Hematopoietic multipotent progenitor cell treated with erythropoietin and hydrocortisone succinate and interleukin-3 and kit ligand, for 4 days (in vitro differentiated cells): ENCODE data around the gene CSAD.
A peak's percentile ranks its signal among the peaks of the same experiment; 100 is the strongest.

Source experiments
- DNase-seq: peaks from one replicate; pipeline ENCODE4 v3.0.0-alpha.2; 2015

Gene CSAD, protein sequence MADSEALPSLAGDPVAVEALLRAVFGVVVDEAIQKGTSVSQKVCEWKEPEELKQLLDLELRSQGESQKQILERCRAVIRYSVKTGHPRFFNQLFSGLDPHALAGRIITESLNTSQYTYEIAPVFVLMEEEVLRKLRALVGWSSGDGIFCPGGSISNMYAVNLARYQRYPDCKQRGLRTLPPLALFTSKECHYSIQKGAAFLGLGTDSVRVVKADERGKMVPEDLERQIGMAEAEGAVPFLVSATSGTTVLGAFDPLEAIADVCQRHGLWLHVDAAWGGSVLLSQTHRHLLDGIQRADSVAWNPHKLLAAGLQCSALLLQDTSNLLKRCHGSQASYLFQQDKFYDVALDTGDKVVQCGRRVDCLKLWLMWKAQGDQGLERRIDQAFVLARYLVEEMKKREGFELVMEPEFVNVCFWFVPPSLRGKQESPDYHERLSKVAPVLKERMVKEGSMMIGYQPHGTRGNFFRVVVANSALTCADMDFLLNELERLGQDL

DNA sequence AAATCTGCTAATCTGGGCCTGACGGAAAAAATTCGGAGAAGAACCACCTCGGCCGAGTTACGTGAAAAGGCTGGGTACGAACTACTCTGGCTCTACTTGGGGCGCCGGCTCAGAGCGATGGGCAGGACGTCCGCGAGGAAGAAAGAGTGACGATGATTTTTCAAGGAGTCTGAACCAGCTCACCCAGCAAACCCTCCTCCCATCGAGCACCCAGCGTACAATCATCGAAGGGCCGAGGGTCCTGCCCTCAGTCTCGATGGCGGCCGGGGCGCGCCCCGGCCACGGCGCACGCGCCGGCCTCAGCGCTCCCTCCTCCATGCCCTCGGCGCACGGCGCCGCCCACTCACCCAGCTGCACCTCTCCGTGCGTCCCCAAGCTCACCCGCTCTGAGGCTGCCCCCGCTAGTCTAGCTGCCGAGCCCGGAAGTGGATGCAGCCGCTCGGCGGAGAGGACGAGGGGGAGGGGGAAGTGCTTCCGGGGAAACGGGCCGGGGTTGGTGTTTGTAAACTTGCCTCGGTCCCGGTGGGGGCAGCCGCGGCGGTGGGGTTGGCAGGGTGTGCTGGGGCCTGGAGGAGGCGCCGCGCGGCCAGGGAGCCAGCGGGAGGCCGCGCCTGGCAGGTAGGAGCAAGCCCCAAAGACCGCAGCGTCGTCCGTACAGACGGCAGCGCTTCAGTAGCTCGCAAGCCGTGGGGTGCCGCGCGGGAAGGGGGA lies at the start of gene CSAD, which contains the start of gene ZNF740:
Gene CSAD (minus strand): TSS at position 706 of the 711 bp plus-strand sequence. CDS start 7,455 bp downstream, outside the sequence.
Gene ZNF740 (plus strand): TSS at position 503 of the 711 bp plus-strand sequence. CDS start 1,262 bp downstream, outside the sequence.
- peak; percentile 99 for DNase-seq

DNA sequence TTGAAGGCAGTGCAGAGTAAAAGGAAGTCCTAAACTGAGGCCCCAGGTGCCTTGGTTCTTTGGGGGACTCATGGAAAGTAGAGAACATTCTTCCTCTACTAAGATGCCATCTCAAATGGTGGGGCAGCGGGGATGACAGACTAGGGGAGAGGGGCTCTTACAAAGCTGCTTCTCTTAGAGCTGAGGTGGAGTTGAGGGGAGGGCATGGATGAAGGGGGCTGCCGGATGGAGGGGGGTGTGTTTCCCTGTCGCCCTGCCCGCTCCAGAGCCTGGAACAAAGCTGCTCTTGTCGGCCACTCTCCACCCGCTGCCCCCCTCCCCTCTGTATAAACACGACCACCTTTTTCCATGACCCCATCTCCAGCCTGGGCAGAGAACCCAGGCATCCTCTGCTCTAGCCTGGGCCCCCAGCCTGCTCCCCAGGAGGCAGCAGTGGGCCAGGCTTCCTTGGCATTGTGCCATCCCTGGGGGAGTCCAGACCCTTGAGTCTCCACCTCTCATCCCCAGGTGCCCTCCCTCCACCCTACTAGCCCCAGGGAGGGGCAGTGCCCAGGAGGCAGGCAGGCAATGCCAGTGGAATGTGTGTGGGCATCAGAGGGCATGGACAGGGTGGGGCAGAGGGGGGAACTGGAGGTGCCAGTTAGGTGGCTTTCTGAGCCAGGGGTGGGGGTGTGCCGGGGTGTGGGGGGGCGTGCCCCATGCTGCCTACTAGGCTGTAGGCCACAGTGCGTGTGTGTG lies 49.6 kb upstream of the CSAD start:
- DNase-seq: no peak

DNA sequence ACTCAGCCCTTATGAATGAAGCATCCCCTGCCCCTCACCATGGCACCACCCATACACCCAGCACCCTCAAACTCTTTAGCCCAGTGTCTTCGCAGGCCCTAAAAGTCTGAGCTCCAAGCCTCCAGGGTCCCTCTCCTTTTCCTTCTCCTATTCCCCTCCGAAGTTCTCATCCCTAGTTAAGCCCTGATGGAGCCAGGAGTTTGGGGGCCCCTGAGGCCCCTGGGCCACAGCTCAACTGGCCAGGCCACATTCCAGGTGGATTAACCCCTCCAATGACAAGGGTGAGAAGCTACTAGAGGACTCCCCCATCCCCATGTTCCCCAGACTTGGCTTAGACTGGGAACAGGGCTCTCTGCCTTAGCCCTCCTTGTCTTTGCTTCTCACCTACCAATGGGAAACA lies 48.7 kb upstream of the CSAD start:
- no peak for DNase-seq

DNA sequence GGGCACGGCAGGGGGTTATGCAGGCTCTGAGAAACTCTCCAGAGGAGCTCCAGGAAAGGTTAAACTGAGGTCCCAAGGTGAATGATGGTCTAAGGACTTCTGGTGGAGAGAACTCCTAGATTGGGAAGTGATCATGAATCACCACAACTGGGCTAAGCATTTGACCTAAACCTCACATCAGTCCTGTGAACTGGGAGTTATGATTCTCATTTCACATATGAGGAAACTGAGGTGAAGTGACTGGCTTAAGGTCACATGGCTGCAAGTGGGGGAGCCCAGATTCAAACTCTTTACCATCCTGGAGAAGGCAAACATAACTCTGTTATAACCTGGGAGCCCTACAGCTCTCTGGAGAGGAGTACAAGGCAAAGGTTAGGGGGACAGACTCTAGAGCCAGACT lies 47.1 kb upstream of the CSAD start:
- DNase-seq: no peak

DNA sequence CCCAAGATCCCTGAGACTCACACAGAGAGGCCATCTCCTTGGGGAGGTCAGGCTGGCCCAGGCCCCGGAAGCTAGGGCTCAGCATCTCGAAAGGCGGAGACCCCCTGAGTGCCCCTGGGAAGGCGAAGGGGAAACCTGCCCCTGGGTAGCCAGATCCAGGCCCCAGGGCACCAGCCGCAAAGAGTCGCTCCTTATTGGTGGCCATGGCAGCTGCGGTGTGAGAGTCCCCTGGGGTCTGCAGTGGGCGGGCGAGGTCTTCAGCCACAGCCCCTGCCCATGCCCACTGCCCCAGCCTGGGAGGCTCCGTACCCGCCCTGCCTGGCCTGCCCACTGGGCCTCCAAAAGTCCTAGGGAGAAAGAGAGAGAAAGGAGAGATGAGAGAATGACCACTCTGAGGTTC lies 46.6 kb upstream of the CSAD start:
- no peak for DNase-seq

DNA sequence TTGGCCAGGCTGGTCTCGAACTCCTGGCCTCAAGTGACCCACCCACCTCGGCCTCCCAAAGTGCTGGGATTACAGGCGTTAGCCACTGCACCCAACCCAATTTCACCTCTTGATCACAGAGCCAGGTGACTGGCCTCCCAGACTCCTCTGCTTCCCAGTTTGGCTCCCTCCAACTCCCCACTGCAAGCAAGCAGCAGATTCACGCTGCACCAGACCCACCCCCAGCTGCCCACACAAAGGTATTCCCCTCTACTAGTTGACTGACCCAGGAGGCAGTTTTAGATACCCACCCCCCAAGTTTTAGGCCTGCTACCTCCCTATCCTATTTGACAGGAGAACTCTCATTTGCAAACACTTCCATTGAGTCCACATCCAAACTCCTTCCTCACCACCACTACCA lies 46.1 kb upstream of the CSAD start:
- DNase-seq: no peak

DNA sequence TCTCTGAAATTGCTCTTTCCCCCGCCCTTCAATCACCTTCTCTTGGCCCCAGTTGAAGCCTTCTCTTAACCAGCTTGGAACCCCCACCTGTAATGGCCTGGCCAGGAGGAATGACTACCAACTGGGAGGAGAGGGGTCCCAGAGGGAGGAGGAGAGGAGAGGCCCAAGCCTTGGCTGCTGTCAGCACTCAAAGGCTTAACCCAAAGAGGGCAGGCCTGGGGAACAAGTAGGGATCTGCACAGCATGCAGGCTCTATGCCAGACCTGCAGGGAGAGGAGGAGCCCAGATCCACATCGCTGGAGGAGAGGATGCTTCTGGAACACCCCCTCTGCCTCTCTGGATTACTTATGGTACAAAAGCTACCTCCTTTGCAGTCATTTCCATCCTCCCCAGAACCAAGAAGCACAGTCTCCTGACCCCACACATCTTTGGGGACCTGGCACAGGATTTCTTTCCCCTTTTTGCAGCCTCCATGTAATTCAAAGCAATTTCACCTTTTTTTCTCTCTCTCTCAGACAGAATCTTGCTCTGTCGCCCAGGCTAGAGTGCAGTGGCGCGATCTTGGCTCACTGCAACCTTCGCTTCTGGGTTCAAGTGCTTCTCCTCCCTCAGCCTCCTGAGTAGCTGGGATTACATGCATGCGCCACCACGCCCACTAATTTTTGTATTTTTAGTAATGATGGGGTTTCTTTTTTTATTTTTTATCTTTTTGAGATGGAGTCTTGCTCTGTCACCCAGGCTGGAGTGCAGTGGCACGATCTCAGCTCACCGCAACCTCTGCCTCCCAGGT lies 45.1 kb upstream of the CSAD start:
- no peak for DNase-seq

DNA sequence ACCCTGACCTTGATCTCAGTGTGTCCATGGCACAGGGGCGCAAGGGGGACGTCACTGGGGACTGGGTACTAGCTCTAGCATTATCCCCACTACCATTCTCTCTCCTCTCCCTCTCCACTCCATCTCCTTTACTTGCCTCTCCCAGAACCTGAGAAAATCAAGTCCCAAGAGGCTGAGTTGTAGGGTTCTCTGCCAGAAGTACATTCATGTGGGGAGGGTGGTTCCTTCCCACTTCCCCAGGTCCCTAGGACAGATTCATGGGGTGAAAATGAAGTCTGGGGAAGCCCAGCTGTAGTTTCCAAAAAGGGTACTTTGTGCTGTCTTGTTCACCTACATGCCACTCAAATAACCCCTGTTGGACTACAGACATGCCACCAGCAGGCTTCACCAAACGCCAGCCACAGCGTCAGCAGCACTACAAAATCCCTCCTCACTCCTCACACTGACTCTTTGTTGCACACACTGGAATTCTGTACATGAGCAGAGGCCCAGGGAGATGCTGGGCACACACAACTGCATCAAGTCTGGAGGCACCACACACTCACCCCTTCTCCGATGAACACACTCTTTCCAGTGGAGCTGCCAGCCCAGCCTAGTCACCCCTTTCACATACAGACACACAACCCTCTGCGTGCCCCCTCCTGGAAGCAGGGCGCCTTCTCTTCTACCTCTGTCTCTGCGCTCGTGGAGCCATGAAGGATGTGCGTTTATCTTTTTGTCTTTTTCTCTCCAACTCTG lies 44.3 kb upstream of the CSAD start:
- no peak for DNase-seq

DNA sequence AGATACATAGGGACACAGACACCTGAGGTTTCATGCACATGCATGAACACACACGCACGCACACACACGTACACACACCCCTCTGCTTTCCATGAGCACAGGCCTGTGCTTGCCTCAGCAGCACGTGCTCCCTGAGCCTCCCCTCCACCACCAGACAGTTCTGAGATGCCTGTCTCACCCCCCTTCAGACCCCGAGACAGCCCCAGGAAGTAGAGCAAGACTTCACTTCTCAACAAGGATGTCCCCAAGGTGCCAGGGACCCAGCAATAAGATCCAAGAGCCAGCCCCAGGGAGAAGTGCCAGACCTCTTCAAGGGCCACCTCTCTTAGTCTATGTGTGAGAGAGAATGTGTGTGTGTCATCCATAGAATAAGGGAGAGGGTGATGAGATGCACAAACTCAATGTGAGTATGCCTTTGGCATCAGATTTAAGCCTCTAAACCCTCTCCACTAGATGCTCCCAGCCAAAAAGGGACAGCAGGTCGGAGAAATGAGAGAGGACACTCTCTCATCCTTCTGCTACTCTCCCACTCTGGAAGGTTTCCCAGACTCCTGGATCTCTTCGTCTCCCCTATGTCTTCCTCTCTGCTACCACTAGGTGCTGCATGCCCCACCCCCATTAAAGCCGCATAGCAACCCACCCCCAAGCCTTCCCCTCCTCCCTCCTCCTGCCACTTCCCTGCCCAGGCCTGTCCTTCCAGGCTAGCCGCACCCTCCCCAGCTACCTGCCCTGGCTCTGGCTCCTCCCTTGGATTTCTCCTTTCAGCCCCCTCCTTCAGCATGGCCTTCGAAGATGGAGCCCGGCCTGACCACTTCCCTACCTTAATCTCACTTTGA lies 43.6 kb upstream of the CSAD start:
- no peak for DNase-seq

DNA sequence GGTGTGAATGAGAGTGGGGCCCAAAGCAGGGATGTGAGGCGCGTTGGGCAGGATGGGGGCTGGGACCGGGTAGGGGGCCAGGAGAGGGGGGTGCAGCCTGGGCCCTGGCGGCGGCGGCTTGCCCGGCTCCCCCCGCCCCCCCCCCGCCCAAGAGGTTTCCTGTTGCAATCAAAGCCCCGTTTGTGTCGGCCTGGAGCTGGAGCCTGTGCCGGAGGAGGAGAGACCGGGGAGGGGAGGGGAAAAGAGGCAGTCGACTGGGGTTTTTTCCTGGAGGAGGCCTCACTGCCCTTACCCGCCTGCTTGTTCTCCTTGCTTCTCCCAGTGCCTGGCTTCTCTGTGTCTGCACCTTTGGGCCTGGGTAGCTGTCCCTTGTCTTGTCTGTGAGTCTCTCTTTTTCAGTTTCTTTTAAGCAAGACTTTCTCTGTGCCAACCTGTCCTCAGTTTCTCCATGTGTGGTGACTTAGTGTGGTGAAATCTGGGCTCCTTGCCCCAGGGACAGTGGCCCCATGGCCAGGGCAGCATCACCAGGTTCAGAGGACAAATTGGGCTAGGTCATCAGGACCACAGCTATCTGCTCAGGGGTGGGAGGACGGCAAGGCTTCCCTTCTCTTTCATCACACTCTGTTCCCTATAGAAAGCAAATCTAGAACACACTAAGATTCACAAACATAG lies 42.8 kb upstream of the CSAD start:
- DNase-seq: peak; percentile 45

DNA sequence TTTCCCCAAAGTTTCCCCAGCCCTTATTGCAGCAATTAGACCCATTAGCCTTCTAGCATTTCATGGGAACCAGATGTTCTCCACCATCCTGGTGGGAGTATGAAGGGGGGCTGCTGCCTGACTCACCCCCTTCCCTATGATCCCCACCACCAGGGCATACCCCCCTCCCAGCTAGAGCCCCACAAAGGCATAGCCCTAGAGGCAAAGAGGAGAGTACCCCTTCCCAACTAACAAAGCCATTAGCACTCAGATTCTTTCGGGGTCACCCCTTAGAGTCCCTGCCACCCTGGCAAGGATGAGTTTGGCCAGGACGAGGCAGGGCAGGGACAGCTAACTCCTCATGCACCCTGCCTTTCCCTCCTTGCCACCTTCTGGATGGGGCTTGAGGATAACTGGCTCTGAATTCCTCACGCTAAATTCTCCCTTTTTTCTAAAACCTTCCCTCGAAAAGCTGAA lies 42.1 kb upstream of the CSAD start:
- DNase-seq: no peak

DNA sequence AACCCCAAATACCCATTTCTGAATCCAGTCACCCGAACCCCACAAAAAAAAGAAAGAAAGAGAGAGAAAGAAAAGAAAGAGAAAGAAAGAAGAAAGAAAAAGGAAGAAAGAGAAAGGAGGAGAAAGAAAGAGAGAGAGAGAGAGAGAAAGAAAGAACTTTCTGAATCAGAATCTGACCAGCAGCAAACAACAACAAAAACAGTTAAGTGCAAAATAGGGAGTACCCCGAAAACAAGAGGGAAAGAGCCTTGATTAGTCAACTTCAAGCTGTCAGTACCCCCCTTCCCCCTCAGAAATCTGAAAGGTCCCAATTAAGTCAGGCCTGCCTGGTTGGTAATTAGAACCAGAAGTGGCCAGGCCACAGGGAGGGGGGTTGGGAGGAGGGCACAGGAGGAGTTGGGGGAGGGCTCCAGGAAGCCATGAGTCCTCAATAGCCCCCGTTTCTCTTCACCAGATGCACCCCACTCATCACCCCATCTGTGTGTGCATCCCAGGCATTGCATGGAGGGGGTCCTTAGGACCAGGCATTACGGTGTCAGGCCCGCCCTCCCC lies 41.5 kb upstream of the CSAD start:
- peak; percentile 45 for DNase-seq

DNA sequence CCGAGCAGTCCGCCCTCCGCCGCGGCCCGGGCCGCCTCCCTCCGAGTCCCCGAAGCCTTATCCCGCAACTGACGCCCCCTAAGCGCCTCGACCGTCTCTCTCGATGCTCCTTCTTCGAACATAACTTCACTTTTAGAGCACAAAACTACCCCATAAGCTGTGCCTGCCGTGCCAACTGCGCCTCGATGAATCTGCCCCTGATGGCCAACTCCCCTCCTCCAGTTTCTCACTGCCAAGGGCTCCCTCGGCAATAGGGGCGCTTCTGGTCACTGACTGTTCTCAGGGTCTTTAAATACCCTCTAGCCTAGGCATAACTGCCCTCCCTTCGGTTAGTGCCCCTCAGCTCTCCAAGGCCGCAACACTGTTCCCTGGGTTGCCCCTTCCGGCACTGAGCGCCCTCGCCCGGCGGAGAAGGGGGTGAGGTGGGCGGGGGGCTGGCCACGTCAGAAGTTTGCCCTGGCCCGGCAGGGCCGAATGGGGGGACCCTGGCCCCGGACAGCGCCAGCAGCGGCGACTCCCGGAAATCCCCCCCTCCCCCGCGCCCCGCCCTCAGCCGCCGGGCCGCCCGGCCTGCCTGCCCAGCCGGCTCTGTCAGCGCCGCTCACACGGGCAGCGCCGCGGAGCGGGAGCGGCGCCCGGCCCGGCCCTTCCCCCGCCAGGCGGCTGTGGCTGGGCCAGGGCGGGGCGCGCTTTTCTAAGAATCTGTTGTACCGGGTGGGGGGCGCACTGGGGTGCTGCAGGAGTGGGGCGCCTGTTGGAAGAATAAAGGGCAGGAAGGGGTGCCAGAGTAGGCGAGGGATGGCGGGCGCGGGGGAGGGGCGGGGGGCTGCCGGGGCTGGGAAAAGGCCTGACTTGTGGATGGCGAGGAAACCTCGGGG lies 40.7 kb upstream of the CSAD start:
- peak; percentile 76 for DNase-seq

DNA sequence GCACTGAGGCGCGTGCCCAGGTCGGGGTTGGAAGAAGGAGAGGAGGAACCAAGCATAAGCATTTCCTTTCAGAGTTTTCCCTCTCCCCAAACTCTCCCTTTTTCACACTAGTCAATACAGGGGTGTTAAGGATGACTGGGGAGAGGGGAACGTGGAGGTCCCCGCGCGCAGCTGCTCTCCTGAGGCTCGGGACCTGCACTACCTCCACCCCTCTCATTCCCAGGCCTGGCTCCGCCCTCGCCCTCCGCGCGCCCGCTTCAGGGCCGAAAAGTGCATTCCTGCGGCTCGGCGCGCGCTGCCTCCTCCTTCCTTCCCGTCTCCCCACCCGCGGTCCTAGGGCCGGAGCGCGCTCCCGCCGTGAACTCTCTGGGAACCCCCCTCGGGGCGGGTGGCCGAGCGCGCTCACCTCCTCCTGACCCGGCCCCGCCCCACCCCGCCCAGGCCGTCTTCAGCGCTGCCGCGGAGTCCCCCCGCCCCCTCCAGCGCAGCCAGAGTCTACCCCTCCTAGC lies 40.0 kb upstream of the CSAD start:
- DNase-seq: peak; percentile 95

DNA sequence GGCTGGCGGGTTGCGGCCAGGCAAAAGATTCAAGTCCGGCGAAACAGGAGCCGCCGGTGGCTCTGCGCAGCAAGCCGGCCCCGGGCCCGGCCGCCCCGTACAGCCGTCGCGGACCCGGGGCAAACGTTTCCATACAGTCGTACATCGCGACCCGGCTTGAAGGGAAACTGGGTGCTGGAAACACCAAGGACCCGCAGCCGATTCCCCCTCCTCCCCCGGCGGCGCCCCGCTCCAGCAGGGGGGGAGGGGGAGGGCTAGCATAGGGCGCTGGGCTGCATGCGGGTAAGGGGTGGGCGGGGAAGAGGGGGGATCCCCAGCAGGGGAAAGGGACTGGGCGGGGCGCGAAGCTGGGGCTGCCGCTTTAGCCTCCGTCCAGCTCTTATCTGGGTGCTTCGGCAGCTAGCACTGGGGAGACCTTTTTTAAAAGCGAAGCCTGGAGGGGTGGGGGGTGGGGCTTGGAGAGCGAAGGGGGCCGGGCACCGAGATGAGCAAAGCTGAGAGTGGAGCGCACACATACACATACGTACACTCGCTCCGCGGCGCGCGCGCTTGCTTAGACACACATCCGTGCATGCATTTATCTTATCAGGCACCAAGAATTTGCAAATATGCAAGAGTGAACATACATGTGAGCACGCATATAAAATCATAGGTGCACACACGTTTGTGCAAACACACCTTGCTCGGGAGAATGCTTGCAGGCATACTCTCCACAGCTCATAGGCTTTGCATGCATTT lies 39.4 kb upstream of the CSAD start:
- peak; percentile 95 for DNase-seq

DNA sequence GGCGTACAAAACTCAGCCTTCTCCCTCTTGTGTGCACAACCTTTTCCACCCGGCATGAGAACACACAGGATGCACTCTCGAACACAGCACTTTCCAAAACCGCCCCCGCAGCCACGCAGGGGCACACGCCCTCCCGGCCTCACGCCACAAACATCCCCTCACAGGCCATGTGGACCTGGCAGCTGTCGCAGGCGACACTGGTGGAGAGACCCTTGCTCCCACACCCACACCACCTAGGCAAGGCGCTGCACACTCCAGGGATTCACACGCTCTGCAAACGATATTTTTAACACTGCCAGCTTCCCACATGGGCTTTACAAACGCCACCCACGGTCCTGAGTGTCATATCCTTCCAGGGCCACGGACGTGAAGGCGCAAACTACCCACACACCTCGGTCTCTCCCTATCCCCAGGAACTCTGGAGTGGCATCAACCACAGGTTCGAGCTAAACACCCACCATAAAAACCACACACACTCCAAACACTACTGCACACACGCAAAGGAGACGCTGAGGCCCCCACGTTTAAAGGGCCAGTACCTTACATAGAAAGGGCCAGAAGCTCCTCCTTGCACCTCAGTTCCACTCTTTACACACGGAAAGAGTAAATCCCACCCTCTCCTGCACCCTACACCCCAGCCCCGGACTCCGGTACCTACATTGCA lies 38.7 kb upstream of the CSAD start:
- peak; percentile 83 for DNase-seq
